NCI-H460 (cell line): ENCODE results near the gene ATAT1. TPM values are rescaled to one million over a fixed set of nuclear protein-coding genes. Genes with fewer than 3 reads are reported as not detected.

Source experiments
- small RNA-seq, 2 experiments: library from RNA; depleted of rRNA; stranded (forward); fragments of <200 nt; gene quantifications; one replicate each; pipeline ENCODE3, GENCODE V24; 2014
- total RNA-seq: library from RNA; depleted of rRNA; stranded (reverse); fragments of >200 nt; shearing (Covaris generic); gene quantifications from 2 replicates; pipeline ENCODE4 v1.2.3, GENCODE V29; 2014; rRNA removed

The ATAT1 gene
- total RNA-seq, 1 experiment from 2014 or later, result 7.7 TPM

Small RNA genes within 50 kb of the gene (small RNA-seq; reads per million reads assigned to genes)
- gene MIR877, result 0.17 to 2.2 reads per million in 2 experiments

Other genes starting within 250 kb of the ATAT1 start
- gene HLA-E, start 137.4 kb upstream of the ATAT1 start, total RNA-seq, result 71.2 and 72.6 TPM in 2 replicates
- gene GNL1, start 70.4 kb upstream of the ATAT1 start, total RNA-seq, result 19.2 and 21.4 TPM in 2 replicates
- gene PRR3, start 69.6 kb upstream of the ATAT1 start, total RNA-seq, result 9.1 and 9.6 TPM in 2 replicates
- gene ABCF1, start 55.4 kb upstream of the ATAT1 start, total RNA-seq, result 29.2 and 34.4 TPM in 2 replicates
- 68.4 and 74.9 TPM in 2 replicates for gene PPP1R10, start 9.6 kb upstream of the ATAT1 start, total RNA-seq
- 116 and 129 TPM in 2 replicates for gene MRPS18B, start 9.0 kb upstream of the ATAT1 start, total RNA-seq
- gene C6orf136, start 20.3 kb downstream of the ATAT1 start, total RNA-seq, result 7.5 and 8.3 TPM in 2 replicates
- gene DHX16, start 46.1 kb downstream of the ATAT1 start, total RNA-seq, result 35.5 and 35.6 TPM in 2 replicates
- 35.1 and 42.5 TPM in 2 replicates for gene PPP1R18, start 59.8 kb downstream of the ATAT1 start, total RNA-seq
- gene NRM, start 64.1 kb downstream of the ATAT1 start, total RNA-seq, result 6.3 and 6.4 TPM in 2 replicates
- 8.4 and 11.3 TPM in 2 replicates for gene MDC1, start 90.4 kb downstream of the ATAT1 start, total RNA-seq
- 287 and 303 TPM in 2 replicates for gene TUBB, start 93.5 kb downstream of the ATAT1 start, total RNA-seq
- gene FLOT1, start 115.8 kb downstream of the ATAT1 start, total RNA-seq, result 137 and 149 TPM in 2 replicates
- gene IER3, start 117.7 kb downstream of the ATAT1 start, total RNA-seq, result 90.1 and 118 TPM in 2 replicates